Measurements from ENCODE around the gene ALG11. TPM values are rescaled to one million over a fixed set of nuclear protein-coding genes. Genes with fewer than 3 reads are reported as not detected.
A peak's percentile ranks its signal among the peaks of the same experiment; 100 is the strongest.

The ALG11 gene
- total RNA-seq, 1 donor from 2014 or later = 44.6 TPM

GRCh38 chr13:51996641-51997040, 15.6 kb upstream of the ALG11 start:
- Mint-ChIP-seq H3K27me3 (ENCODE audit: insufficient read depth, low read depth) (peaks cover 2% of the 10 kb centered on the region), H3K27ac (no peak overlapping the region), H3K36me3 (no peaks in the 10 kb centered on the region), H3K9me3 (no peaks in the 10 kb centered on the region), H3K4me3 (no peak overlapping the region), H3K4me1 (peaks cover 50% of the 10 kb centered on the region)
- no peak for DNase-seq (ENCODE audit: low spot score)
- no peaks in the 10 kb centered on the region for H3K79me2 ChIP-seq (ENCODE audit: low read depth)
- H3K9me3 ChIP-seq (ENCODE audit: low read depth) = no peaks in the 10 kb centered on the region
- no peak overlapping the region for H3K9ac ChIP-seq
- H3K27me3 ChIP-seq = no peaks in the 10 kb centered on the region
- no peaks in the 10 kb centered on the region for H3F3A ChIP-seq (ENCODE audit: low read depth)
- peaks cover 34% of the 10 kb centered on the region for H3K4me1 ChIP-seq
- no peak overlapping the region for H3K4me3 ChIP-seq
- H3K27ac ChIP-seq = no peak overlapping the region
- TF ChIP-seq, protein P1, sequence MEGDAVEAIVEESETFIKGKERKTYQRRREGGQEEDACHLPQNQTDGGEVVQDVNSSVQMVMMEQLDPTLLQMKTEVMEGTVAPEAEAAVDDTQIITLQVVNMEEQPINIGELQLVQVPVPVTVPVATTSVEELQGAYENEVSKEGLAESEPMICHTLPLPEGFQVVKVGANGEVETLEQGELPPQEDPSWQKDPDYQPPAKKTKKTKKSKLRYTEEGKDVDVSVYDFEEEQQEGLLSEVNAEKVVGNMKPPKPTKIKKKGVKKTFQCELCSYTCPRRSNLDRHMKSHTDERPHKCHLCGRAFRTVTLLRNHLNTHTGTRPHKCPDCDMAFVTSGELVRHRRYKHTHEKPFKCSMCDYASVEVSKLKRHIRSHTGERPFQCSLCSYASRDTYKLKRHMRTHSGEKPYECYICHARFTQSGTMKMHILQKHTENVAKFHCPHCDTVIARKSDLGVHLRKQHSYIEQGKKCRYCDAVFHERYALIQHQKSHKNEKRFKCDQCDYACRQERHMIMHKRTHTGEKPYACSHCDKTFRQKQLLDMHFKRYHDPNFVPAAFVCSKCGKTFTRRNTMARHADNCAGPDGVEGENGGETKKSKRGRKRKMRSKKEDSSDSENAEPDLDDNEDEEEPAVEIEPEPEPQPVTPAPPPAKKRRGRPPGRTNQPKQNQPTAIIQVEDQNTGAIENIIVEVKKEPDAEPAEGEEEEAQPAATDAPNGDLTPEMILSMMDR (IDR thresholded peaks at IDR 0.05) = no peak
- no peaks in the 10 kb centered on the region for H3K36me3 ChIP-seq
- H4K20me1 ChIP-seq (ENCODE audit: low read depth) = peaks cover 15% of the 10 kb centered on the region
- H3K4me2 ChIP-seq = peak overlapping the region; percentile 49
- no peak overlapping the region for H2AFZ ChIP-seq (replicated peaks)

GRCh38 chr13:51997186-51997585, 15.0 kb upstream of the ALG11 start:
- H3K9me3 ChIP-seq (ENCODE audit: low read depth) = no peaks in the 10 kb centered on the region
- H3K27ac ChIP-seq = no peak overlapping the region
- peaks cover 15% of the 10 kb centered on the region for H4K20me1 ChIP-seq (ENCODE audit: low read depth)
- H2AFZ ChIP-seq (replicated peaks) = no peak overlapping the region
- no peaks in the 10 kb centered on the region for H3K27me3 ChIP-seq
- no peaks in the 10 kb centered on the region for H3K79me2 ChIP-seq (ENCODE audit: low read depth)
- Mint-ChIP-seq H3K27ac (no peak overlapping the region), H3K4me3 (no peak overlapping the region), H3K27me3 (ENCODE audit: insufficient read depth, low read depth) (peaks cover 2% of the 10 kb centered on the region), H3K9me3 (no peaks in the 10 kb centered on the region), H3K36me3 (no peaks in the 10 kb centered on the region), H3K4me1 (peaks cover 50% of the 10 kb centered on the region)
- H3K4me3 ChIP-seq = no peak overlapping the region
- H3K4me2 ChIP-seq = no peak overlapping the region
- H3F3A ChIP-seq (ENCODE audit: low read depth) = no peaks in the 10 kb centered on the region
- peaks cover 34% of the 10 kb centered on the region for H3K4me1 ChIP-seq
- no peak overlapping the region for H3K9ac ChIP-seq
- no peak for DNase-seq (ENCODE audit: low spot score)
- no peaks in the 10 kb centered on the region for H3K36me3 ChIP-seq
- no peak for TF ChIP-seq EZH2phosphoT487 (IDR thresholded peaks at IDR 0.05)
- no peak for TF ChIP-seq EZH2 (IDR thresholded peaks at IDR 0.05)
- TF ChIP-seq, protein P1 (IDR thresholded peaks at IDR 0.05) = no peak

- no peaks in the 10 kb centered on the region for H3K79me2 ChIP-seq (ENCODE audit: low read depth)
- H3K4me2 ChIP-seq = peak overlapping the region; percentile 56
- H3K9ac ChIP-seq = no peak overlapping the region
- H3K27me3 ChIP-seq = no peaks in the 10 kb centered on the region
- Mint-ChIP-seq H3K9me3 (no peaks in the 10 kb centered on the region), H3K36me3 (no peaks in the 10 kb centered on the region), H3K4me3 (peak overlapping the region; percentile 11), H3K27me3 (ENCODE audit: insufficient read depth, low read depth) (peaks cover 2% of the 10 kb centered on the region), H3K4me1 (peaks cover 50% of the 10 kb centered on the region), H3K27ac (peak overlapping the region; percentile 73)
- no peak overlapping the region for H3K4me3 ChIP-seq
- H2AFZ ChIP-seq (replicated peaks) = no peak overlapping the region
- no peak overlapping the region for H3K27ac ChIP-seq
- DNase-seq (ENCODE audit: low spot score) = peak; percentile 56
- TF ChIP-seq, protein P1 (IDR thresholded peaks at IDR 0.05) = no peak
- TF ChIP-seq EZH2phosphoT487 (IDR thresholded peaks at IDR 0.05) (no peak), EZH2 (IDR thresholded peaks at IDR 0.05) (no peak)
- H3F3A ChIP-seq (ENCODE audit: low read depth) = no peaks in the 10 kb centered on the region
- peaks cover 34% of the 10 kb centered on the region for H3K4me1 ChIP-seq
- H3K9me3 ChIP-seq (ENCODE audit: low read depth) = no peaks in the 10 kb centered on the region
- no peaks in the 10 kb centered on the region for H3K36me3 ChIP-seq
- H4K20me1 ChIP-seq (ENCODE audit: low read depth) = peaks cover 15% of the 10 kb centered on the region
Measured at GRCh38 chr13:51997641-51998330, 14.4 kb upstream of the ALG11 start.
